ENCODE measurements around the gene SLIT3. TPM values are rescaled to one million over a fixed set of nuclear protein-coding genes. Genes with fewer than 3 reads are reported as not detected.

SLIT3 gene
- total and polyA plus RNA-seq, 10 of the 15 experiments (the other 5 are each of a cell fraction or from before 2014, with no cell fraction given) = 0.05 TPM; not detected in 9

DNA sequence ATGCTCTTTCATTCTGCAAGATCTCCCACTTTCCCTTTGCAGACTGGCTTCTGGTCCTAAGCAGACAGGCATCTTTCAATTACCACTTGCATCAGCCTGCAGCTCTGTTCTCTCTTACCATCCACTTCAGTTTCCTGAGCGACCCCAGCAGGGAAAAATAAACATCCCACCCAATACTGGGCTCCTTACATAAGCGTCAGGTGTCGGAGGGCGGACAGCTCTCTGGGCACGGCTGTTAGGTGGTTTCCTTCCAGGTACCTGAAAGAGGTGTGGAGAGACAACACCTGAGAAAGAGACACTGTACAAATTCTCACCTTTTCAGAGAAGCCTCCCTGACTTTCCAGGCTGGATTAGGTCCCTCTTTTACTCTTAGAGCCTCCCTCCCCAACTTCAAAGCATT, 576.7 kb downstream of the SLIT3 start:
- ChIA-PET CTCF (interaction anchor here (0.7 to 1.1 kb wide), 2 partner anchors 11 to 321 kb away, joined by 3 to 4 read pairs; no protein-coding TSS in a partner anchor), POLR2A (no interaction called here), RAD21 (ENCODE audit: unreplicated experiment) (no interaction called here), SMC1A (ENCODE audit: uncharacterized antibody, unreplicated experiment) (no interaction called here)
- BruUV-seq (replicated peaks) = no TSS peak
- no peaks in the 10 kb centered on the region for H3K79me2 ChIP-seq (ENCODE audit: control insufficient read depth, insufficient read depth, low read length)
- H3K4me1 ChIP-seq (ENCODE audit: control insufficient read depth, insufficient read depth, low read length) = no peaks in the 10 kb centered on the region
- no peaks in the 10 kb centered on the region for H4K20me1 ChIP-seq (ENCODE audit: control insufficient read depth, insufficient read depth)
- H3K4me2 ChIP-seq (ENCODE audit: control insufficient read depth, insufficient read depth) = no peak overlapping the region
- no peak for ATAC-seq
- no peak for FAIRE-seq
- DNase-seq (ENCODE audit: low read depth, low spot score) = no peak
- in situ Hi-C loops (cut with MboI) (no loop called here), intact Hi-C loops (cut with micrococcal nuclease; ENCODE audit: unreplicated experiment) (no loop called here)
- no peaks in the 10 kb centered on the region; the same call in 1 of the 3 replicates for H3K9me3 ChIP-seq (replicated peaks; ENCODE audit: control insufficient read depth, insufficient read depth, low read length)
- no peaks in the 10 kb centered on the region for H3K36me3 ChIP-seq (ENCODE audit: control insufficient read depth in 2 of 2, insufficient read depth in 2 of 2, low read length in 1 of 2)
- TF ChIP-seq ATF2 (IDR thresholded peaks at IDR 0.05; ENCODE audit: low read length) (no peak), STAT1 (conservative IDR thresholded peaks at IDR 0.05) (no peak), IKZF1 (conservative IDR thresholded peaks at IDR 0.05) (no peak), BRCA1 (IDR thresholded peaks at IDR 0.05; ENCODE audit: low read depth, low read length) (no peak), POU2F2 (IDR thresholded peaks at IDR 0.05; ENCODE audit: borderline replicate concordance, low read depth, low read length) (no peak), MTA2 (IDR thresholded peaks at IDR 0.05; ENCODE audit: low read depth) (no peak), RCOR1 (conservative IDR thresholded peaks at IDR 0.05; ENCODE audit: low read depth, low read length) (no peak), IKZF2 (IDR thresholded peaks at IDR 0.05) (no peak), EGR1 (IDR thresholded peaks at IDR 0.05; ENCODE audit: borderline replicate concordance in 1 of 2, low read depth in 2 of 2, low read length in 2 of 2) (no peak), ZNF384 (IDR thresholded peaks at IDR 0.05; ENCODE audit: borderline replicate concordance, low read depth, low read length) (no peak), SP1 (IDR thresholded peaks at IDR 0.05; ENCODE audit: low read depth, low read length) (no peak), CTCF (IDR thresholded peaks at IDR 0.05 in 2 of 3, conservative IDR thresholded peaks at IDR 0.05 in 1 of 3; ENCODE audit: control insufficient read depth in 2 of 3, extremely low read depth in 1 of 3, insufficient read depth in 1 of 3, low read depth in 3 of 3, low read length in 3 of 3) (no peak), ZNF622 (IDR thresholded peaks at IDR 0.05) (no peak)
- TF ChIP-seq, protein P1, sequence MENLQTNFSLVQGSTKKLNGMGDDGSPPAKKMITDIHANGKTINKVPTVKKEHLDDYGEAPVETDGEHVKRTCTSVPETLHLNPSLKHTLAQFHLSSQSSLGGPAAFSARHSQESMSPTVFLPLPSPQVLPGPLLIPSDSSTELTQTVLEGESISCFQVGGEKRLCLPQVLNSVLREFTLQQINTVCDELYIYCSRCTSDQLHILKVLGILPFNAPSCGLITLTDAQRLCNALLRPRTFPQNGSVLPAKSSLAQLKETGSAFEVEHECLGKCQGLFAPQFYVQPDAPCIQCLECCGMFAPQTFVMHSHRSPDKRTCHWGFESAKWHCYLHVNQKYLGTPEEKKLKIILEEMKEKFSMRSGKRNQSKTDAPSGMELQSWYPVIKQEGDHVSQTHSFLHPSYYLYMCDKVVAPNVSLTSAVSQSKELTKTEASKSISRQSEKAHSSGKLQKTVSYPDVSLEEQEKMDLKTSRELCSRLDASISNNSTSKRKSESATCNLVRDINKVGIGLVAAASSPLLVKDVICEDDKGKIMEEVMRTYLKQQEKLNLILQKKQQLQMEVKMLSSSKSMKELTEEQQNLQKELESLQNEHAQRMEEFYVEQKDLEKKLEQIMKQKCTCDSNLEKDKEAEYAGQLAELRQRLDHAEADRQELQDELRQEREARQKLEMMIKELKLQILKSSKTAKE (IDR thresholded peaks at IDR 0.05; ENCODE audit: low read depth, poor library complexity, severe bottlenecking) = no peak
- H3K9ac ChIP-seq (ENCODE audit: control insufficient read depth, insufficient read depth, low read length) = no peak overlapping the region
- no peak overlapping the region for H3K27ac ChIP-seq (ENCODE audit: control insufficient read depth, insufficient read depth)
- no peak overlapping the region for H3K4me3 ChIP-seq
- H3K27me3 ChIP-seq (replicated peaks in 1 of 2; ENCODE audit: control insufficient read depth in 2 of 2, insufficient read depth in 2 of 2, low read length in 1 of 2) = no peaks in the 10 kb centered on the region
- 68% methylated on average over 5 of the region's 5 CpGs for WGBS (ENCODE audit: insufficient coverage, insufficient replicate concordance, low lambda C conversion rate, missing lambda C conversion rate)
- no peak overlapping the region for H2AFZ ChIP-seq (ENCODE audit: control insufficient read depth, low read depth, low read length)
